WTC11 (cell line): ENCODE measurements around the gene TBC1D22A.

Experiments used
- CTCF ChIP-seq: fragments of 200-600 bp; IDR thresholded peaks from 2 replicates; pipeline ENCODE4 v1.8.0; 2022; ENCODE audit warnings: antibody characterized with exemption
- FOXK1 ChIP-seq: sonication (generic); formaldehyde crosslinking; IDR thresholded peaks from 2 replicates; pipeline ENCODE4 v1.8.0; 2022; ENCODE audit warnings: mild to moderate bottlenecking, moderate library complexity, missing genetic modification reagents
- FOXP1 ChIP-seq: sonication (generic); formaldehyde crosslinking; IDR thresholded peaks from 2 replicates; pipeline ENCODE4 v1.8.0; 2022; ENCODE audit warnings: missing genetic modification reagents, mild to moderate bottlenecking, moderate library complexity, borderline replicate concordance
- NR1H2 ChIP-seq: sonication (generic); formaldehyde crosslinking; IDR thresholded peaks from 2 replicates; pipeline ENCODE4 v1.9.0; 2021; ENCODE audit warnings: mild to moderate bottlenecking, moderate library complexity, missing genetic modification reagents
- SP1 ChIP-seq: sonication (generic); formaldehyde crosslinking; conservative IDR thresholded peaks from 2 replicates; pipeline ENCODE4 v1.8.1; 2022; ENCODE audit warnings: missing genetic modification reagents
- ZNF317 ChIP-seq: sonication (generic); formaldehyde crosslinking; IDR thresholded peaks from 2 replicates; pipeline ENCODE4 v1.8.1; 2023; ENCODE audit warnings: low read depth, mild to moderate bottlenecking, moderate library complexity, missing genetic modification reagents, borderline replicate concordance
- ZNF425 ChIP-seq: fragments of 250-450 bp; sonication (Bioruptor Pico); conservative IDR thresholded peaks from 2 replicates; pipeline ENCODE4 v1.9.0; 2021; ENCODE audit warnings: mild to moderate bottlenecking

DNA sequence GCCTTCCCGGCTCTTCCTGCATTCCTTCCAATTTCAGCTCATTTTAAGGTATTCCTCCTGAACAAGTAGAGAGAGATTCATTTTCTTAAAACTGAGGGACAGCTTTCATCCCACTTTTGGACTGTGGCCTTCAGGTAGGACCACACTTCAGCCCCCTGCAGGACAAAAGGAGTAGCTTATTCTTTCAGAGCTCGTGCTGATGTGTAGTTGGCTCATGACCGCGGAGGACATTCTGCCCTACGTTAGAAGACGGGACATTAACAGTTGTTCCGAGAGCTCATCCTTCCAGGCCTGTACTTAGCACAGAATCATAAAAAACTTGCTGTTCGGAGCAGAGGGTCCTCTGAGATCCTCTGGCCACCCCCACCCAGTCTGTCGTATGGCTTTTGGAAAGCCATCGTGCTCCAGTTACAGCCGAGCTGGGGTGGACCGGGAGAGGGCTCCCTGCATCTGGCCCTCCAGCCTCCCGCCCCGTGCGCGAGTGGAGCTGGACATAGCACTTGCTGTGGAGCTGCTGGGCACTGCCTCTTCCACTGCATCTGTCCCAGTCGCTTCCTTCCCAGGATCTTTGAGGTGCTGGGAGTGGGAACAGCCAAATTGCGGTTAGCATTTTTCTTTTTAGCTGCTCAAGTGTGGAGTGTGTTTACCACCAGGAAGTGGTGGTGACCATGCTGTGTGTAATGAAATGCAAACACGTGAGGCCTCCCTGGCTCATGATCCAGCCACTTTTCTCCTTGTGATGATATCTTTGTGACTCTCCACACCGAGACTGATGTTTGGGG, 250.3 kb downstream of the TBC1D22A start:
- TF ChIP-seq NR1H2 (CRISPR knock-in tag) (no peak), CTCF (0 out of 2 replicates have a peak, but pooled peaks have one; percentile 17), SP1 (no peak), ZNF317 (CRISPR knock-in tag) (no peak), FOXK1 (CRISPR knock-in tag) (no peak), ZNF425 (CRISPR knock-in tag) (no peak), FOXP1 (CRISPR knock-in tag) (no peak)
